ENCODE measurements around the gene ROPN1B.

DNA sequence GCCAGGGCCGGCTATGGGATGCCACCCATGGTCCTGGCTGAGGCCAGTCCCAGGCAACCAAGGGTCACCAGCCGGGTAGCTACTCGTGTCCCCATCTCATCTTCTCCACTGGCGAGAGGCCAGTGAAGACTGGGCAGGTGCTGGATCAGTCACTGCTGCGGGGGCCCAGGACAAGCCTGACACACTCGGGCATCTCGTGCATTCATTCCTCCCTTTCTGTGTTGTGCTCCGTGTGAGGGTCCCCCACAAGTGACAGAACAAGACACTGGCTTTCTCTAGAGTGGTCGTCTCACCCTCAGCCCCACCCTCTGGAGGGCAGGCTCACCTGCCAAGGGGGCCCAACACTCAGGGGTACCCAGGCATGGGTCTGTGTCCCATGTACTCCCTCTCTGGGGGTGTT, 48.4 kb downstream of the ROPN1B start:
- TF ChIP-seq TOX (CRISPR knock-in tag; IDR thresholded peaks at IDR 0.05; ENCODE audit: borderline replicate concordance), result no peak
- no peak for TF ChIP-seq PPARA (CRISPR knock-in tag; IDR thresholded peaks at IDR 0.05; ENCODE audit: borderline replicate concordance)
- TF ChIP-seq, protein P1, sequence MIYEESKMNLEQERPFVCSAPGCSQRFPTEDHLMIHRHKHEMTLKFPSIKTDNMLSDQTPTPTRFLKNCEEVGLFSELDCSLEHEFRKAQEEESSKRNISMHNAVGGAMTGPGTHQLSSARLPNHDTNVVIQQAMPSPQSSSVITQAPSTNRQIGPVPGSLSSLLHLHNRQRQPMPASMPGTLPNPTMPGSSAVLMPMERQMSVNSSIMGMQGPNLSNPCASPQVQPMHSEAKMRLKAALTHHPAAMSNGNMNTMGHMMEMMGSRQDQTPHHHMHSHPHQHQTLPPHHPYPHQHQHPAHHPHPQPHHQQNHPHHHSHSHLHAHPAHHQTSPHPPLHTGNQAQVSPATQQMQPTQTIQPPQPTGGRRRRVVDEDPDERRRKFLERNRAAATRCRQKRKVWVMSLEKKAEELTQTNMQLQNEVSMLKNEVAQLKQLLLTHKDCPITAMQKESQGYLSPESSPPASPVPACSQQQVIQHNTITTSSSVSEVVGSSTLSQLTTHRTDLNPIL (CRISPR knock-in tag; IDR thresholded peaks at IDR 0.05; ENCODE audit: low read depth), result no peak
- no peak for TF ChIP-seq BACH2 (CRISPR knock-in tag; IDR thresholded peaks at IDR 0.05; ENCODE audit: borderline replicate concordance)
- TF ChIP-seq RARB (CRISPR knock-in tag; IDR thresholded peaks at IDR 0.05), result no peak
- TF ChIP-seq, protein P2, sequence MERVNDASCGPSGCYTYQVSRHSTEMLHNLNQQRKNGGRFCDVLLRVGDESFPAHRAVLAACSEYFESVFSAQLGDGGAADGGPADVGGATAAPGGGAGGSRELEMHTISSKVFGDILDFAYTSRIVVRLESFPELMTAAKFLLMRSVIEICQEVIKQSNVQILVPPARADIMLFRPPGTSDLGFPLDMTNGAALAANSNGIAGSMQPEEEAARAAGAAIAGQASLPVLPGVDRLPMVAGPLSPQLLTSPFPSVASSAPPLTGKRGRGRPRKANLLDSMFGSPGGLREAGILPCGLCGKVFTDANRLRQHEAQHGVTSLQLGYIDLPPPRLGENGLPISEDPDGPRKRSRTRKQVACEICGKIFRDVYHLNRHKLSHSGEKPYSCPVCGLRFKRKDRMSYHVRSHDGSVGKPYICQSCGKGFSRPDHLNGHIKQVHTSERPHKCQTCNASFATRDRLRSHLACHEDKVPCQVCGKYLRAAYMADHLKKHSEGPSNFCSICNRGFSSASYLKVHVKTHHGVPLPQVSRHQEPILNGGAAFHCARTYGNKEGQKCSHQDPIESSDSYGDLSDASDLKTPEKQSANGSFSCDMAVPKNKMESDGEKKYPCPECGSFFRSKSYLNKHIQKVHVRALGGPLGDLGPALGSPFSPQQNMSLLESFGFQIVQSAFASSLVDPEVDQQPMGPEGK (CRISPR knock-in tag; IDR thresholded peaks at IDR 0.05; ENCODE audit: borderline replicate concordance), result no peak
- TF ChIP-seq ZC3H10 (CRISPR knock-in tag; IDR thresholded peaks at IDR 0.05), result no peak
- no peak for TF ChIP-seq ZNF70 (CRISPR knock-in tag; IDR thresholded peaks at IDR 0.05)
- no peak for TF ChIP-seq ZNF8 (CRISPR knock-in tag; IDR thresholded peaks at IDR 0.05)
- no peak for TF ChIP-seq CSDC2 (CRISPR knock-in tag; IDR thresholded peaks at IDR 0.05)
- TF ChIP-seq SNAI2 (CRISPR knock-in tag; IDR thresholded peaks at IDR 0.05), result no peak
- TF ChIP-seq OSR1 (CRISPR knock-in tag; IDR thresholded peaks at IDR 0.05), result no peak

Data from SK-N-SH treated with all-trans-retinoic acid at 6 μM for 48 hours (cell line).